Head of caudate nucleus (tissue), 42 donors: Measurements from ENCODE around the gene NRP2.

Experiments
- DNase-seq, 42 donors: peaks; one replicate each; pipeline versions ENCODE4 v3.0.0 to v3.0.0-alpha.2; 2020 to 2021; ENCODE audit warnings: mixed read lengths in 7 of 42
- intact Hi-C: fragments of 100-400 bp; cut with DNase I; formaldehyde crosslinking; loops from one replicate; pipeline ENCODE4 v1.15.0; 2022

The NRP2 gene

DNA sequence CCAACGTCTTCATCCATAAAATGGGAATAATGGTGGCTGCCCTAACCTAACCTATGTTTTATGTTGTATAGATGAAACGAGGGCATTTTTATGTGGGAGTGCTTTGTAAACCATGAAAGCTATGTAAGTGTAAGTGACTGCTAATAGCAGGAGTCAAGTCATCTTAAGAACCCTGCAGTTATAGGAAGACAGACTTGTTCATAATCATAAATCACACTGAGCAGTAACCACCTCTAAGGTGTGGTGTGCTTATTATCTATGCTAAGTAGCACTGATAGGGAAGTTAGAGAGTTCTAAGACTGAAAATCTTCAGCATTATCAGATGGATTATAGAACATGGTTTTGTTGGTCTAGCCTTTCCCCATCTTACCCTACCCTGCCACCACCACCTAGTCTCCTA is 24.2 kb upstream of the NRP2 start:
- no peak for DNase-seq
- intact Hi-C loops: no loop called here

DNA sequence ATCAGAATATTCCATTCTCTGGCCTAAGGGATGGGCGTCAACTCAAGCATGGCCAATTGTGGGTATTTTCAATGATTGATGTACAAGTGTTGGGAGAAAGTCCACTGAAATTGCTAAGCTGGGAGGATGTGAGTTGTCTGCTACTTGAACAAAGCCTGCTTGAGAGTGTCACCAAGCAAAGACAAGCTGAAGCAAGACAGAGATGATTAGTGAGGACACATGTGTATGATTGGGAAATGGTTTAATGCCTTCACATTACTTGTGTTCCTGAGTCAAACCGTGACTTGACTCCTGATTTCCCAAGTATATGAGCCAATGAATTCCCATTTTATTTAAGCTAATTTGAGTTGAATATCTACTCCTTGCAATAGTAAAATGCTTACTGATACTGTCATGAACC is 23.7 kb upstream of the NRP2 start:
- intact Hi-C loops: no loop called here

DNA sequence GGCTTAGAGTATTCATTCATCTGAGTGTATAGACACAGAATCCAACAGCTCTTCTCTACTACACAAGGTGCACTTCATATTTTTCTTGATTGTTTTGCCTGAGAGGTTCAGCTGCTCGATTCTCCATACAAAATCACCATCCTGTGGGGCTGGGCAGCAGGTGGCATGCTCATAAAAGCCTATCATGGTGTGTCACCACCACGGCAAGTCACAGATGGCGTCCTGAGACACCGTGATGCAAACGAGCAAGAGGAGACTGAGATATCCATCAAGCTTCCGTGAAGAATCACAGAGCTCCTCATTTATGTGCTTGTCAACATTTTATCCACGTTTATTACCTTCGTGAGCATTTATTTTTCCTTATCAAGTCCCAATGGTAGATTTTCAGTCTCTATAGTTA is 22.4 kb upstream of the NRP2 start:
- peak in 1 of 42 donors; percentile 17 for DNase-seq
- intact Hi-C loops: no loop called here

More for the DNA sequence above, 23.7 kb upstream of the NRP2 start:
- DNase-seq: no peak

DNA sequence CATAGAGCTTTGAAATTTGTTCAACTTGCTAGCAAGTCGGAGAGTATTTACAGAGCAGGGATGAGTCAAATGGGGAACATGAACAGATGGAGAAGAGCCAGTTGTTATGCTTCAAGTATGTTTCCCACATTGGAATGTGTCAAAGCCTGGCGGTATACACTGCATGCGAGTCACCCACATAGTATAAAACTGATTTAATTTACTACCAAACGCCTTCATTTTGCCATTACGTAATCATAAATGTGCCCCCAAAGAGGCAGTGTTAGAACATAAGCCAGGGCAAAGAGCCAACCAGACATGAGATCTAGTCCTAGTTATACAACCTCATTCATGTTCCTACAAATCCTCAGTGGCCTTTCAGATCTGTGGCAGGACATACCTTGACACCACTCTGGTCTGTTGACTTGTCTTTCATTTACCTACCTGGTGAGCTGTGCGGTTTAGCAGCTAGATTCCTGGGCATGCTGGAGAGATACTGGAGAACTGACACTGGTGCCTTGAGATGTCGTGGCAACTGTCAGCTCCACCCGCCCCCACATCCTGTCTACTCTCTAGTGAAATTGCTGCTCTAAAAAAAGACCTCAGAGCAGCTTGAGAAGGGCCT is 21.7 kb upstream of the NRP2 start:
- intact Hi-C loops: no loop called here
- peak in 5 of 42 donors; percentile 15 to 51 (median 25) for DNase-seq

DNA sequence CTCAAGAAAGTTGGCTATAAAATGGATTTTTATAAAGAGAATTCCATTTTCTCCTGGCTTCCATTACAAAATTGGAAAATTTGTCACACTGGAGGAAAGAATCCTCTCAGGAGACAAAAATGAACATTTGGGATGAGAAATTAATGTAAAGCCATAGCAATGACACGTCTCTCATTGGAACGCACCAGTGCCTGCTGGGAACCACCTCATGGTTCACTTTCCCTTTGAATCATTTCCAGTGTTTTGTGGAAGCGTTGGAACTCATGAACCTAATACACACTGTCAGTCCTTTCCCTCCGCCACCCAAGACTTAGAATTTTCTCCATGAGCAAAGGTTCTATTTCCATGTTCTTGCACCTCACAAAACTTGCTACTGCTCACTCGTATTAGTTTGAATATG is 21.0 kb upstream of the NRP2 start:
- intact Hi-C loops: no loop called here
- DNase-seq: no peak

DNA sequence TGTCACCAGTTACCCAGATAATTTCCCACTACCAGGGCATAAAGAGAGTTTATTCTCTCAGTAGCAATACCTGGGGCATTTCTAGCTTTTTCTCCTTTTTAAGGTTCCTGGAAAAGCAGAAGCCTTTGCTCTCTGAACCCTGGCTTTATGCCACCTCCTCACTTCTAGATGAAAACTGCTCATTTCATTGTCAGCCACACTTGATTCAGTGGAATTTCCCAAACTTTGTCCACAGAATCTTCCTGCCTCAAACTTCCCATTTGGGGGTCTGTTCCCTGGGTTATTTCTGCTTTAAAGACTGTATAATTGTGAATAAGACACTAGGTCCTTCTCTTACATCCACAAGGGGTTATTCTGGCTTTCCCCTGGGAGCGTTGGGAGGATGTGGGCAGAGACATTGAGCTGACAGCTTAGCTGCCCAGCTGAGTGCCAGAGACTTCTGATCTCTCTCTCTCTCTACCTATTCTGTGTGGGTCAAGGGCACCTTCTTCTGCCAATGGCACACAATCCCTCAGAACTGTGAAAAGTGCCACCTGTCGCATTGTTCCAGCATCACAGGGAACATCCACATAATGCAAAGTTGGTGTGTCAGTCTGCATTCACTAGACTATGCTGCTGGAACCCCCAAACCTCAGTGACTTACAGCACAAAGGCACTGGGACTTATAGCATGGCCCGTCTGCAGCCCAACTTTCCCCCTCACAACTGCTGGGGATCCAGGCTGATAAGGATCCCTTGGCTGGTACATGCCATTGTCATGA is 19.9 kb upstream of the NRP2 start:
- DNase-seq: peak in 1 of 42 donors; percentile 16
- intact Hi-C loops: no loop called here

DNA sequence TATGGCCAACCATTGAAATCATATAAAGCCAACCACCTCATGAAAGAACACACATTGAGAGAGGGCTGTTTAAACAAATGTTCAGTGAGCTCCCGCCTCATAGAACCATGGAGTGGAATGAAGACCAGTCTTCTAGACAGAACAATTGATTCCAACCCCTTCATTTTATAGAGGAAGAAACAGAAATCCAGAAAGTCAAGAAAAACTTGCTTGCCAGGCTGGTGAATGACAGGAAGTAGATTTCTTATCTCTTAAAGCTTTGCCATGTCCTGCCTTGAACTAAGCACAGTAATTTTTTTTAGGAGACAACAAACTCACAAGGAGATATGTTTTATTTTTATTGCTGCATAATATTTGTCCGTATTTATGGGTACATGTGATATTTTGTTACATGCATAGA is 16.5 kb upstream of the NRP2 start:
- DNase-seq: no peak
- intact Hi-C loops: no loop called here

DNA sequence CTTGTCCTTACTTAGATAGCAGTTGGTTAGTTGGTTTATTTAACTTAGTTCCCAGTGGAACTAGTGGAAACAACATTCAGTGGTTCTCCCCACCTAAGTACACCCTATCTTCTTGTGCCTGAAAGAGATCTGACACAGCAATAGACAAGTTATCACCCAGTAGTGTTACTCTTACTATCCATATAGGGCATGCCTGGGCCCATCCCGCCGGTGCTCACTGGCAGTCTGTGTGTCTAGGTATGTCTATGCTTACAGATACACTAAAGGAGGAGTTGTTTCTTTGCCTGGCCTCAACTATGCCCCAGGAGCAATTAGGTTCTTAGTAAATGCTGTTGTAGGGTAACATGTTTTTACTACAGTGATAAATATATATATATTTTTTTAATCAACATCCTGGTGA is 12.0 kb upstream of the NRP2 start:
- intact Hi-C loops: loop anchor here (10.0 kb wide), 1 partner anchor 1345 kb away; no protein-coding TSS in a partner anchor

DNA sequence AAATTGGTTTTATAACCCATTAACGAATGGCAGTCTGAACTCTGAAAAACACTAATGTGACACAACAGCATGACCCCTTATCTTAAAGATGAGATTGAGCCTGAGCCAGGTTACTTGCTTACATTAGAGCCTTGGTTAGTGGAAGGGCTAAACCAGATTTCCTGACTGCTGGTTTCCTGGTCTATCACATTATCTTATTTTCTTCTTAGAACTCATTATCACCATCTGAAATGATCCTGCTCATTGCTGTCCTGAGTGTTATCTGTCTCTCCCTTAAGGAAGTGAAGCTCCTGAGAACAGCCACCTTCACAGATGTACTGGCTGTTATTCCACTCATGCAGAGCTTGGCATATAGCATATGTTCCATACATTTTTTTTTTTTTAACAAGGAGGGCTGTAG is 9.0 kb upstream of the NRP2 start:
- no peak for DNase-seq
- intact Hi-C loops: loop anchor here (10.0 kb wide), 1 partner anchor 1349 kb away; no protein-coding TSS in a partner anchor

More for the DNA sequence above, 12.0 kb upstream of the NRP2 start:
- peak in 1 of 42 donors; percentile 18 for DNase-seq

DNA sequence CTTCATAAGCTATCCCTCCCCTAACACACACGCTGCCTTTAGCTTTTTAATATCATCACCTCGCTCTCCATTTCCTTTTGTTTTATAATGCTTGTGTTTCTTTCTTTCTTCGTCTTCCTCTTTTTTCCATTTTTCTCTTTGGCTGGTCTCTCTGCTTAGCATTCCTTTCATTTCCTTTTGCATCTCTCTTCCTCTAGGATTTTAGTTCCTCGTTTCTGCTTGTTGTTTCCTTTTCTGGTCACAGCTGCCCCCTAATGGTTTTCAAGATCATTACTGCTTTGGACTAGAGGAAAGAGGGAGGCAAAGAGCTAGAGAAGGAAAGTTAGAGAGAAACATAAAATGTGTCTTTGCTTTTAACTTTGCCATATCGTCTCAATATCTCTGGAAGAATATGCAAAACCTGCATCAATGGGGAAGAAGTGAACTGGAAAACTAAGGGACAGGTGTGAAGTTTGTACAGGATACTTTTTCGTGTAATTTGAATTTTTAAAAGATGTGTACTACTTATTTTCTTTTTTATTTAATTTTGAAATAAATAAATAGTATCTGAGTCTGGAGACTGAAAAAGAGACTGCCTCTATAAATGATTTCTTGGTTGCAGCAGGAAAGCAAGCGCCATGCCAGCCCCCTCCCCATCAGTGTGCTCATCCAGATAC is 6.3 kb upstream of the NRP2 start:
- intact Hi-C loops: loop anchor here (10.0 kb wide), 1 partner anchor 1351 kb away; no protein-coding TSS in a partner anchor
- peak in 12 of 42 donors; percentile 15 to 76 (median 58) for DNase-seq

DNA sequence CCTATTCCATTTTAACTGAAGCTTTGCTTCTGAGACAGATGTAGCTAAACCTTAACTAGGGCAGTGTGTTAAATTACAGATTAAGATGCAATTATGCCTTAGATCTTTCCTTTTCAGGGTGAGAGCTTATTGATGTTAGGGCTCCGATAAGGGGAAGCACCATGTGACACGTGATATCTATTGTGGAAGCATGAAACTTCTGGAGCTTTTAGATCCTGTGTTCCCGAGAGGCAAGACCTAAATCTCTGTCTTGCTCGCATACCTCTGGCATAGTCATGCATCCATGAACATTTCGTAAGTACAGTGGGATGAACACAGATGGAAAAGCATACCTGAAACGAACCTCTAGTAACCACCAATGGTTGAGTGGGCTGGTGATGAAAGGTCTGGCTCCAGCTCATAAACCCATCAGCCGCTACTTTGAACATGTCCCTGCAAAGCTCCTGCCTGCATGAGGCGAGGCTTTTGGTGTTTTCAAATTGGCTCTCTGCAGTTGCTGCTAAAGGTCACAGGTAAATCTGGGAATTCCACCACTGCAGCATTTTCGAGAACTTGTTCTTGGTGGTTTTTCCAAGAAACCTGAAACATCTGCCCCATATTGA is 3.7 kb upstream of the NRP2 start:
- DNase-seq: peak in 1 of 42 donors; percentile 26
- intact Hi-C loops: loop anchor here (10.0 kb wide), 1 partner anchor 1354 kb away; no protein-coding TSS in a partner anchor

DNA sequence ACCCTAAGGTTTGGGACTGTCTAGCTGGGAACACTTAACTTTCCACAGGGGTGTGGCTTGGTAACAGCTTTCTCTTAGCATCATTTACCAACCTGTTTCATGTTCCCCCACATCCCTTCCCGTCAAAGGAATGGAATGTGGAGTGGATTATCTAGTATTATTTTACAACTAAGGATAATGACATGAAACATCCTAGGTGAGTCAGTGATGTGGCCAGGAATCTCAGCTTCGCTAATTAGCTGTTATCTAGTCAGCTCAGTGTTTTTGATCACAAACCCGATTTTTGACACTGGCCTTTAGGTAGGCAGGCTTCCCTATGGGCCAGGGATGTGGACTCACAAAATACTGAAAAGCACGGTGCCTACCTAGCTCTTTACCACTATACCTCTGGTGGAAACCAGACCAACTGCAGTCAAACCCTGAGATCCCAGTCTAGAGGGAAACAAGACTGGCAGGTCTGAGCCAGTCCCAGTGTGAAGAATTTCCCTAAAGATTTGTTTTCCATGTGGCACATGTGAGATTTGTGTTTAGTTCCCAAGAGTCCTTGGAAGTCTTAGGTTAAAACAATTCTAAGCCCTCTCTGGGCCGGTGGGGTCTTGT is 2.8 kb upstream of the NRP2 start:
- peak in 1 of 42 donors; percentile 38 for DNase-seq
- intact Hi-C loops: loop anchor here (10.0 kb wide), 2 partner anchors 805 to 1355 kb away; no protein-coding TSS in a partner anchor

DNA sequence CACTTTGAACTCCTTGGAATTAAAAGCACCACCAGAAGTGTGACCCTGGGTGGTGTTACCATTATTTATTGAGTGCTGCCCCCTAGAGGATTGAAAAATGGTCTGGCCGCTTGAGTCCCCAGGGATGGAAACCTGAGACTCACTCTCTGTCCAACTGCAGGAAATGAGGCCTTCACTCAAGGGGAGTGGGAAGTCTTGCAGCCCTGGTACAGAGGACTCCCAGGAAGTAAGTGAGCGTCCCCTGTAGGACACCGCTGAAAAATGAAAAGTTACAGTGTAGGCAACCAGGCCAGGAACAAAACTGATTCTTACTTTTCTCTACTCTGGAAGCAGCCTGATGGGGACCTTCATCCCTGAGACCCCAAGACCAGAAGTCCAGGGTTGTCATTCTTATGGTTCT is 2.2 kb upstream of the NRP2 start:
- DNase-seq: peak in 31 of 42 donors; percentile 28 to 87 (median 63)
- intact Hi-C loops: loop anchor here (10.0 kb wide), 1 partner anchor 805 kb away; no protein-coding TSS in a partner anchor

DNA sequence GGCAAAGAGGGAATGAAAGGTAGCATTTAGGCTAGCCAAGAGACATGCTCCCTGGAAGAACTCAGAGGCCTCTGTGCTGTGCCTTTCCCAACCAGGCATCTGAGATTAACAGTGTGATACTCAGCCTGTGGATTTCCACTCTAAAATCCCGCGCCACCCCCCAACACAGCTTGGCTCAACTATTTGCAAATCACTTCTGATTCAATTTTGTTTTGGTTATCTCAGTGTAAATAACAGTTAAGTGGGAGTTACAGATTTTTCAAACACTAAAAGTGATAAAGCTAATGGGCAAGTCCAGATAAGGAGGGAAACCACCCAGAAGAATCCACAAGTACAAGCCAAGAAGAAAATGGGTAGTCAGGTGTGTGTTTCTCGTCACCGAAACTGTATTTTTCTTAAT is 1.4 kb upstream of the NRP2 start:
- intact Hi-C loops: loop anchor here (10.0 kb wide), 1 partner anchor 806 kb away; no protein-coding TSS in a partner anchor

DNA sequence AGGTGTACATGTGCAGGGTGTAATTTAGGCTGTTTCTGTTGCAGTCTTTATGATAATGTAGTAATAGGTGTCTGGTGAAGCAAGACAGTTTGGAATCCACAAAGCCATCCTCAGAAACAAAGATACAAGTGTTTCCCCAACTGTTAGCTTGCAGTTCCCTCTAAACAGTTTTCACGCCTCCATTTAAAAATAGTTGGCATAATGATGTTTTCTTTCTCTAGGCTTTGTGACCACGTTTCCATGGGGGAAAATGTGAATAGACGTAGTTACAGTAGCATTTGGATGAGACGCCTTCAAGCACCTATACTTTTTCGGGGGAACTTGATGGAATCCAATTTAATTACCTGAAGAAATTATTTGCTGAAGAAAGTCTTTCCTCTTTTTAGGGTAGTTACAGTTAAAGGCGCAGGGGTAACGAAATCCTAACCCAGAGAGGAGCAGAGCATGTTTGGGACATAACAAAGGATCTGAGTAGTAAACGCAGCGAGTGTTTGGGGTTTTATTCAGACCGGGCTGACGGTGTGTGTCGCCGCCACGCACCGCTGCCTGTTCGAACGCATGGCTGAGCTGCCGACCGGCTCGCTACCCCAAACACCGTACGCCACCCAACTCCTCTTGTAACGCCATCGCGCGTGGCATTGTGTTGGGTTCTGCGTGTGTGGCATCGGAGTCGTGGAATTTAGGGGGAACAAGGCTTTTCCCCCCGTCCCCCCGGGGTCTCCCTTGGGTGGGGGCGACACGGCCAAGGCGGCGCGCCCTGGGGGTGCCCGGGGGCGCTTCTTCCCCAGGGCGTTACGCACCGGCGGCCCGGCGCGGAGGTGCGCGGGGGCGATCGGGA is 681 bp upstream of the NRP2 start:
- DNase-seq: peak in 10 of 42 donors; percentile 18 to 66 (median 37)
- intact Hi-C loops: loop anchor here (10.0 kb wide), 1 partner anchor 807 kb away; no protein-coding TSS in a partner anchor

More for the DNA sequence above, 1.4 kb upstream of the NRP2 start:
- DNase-seq: no peak

DNA sequence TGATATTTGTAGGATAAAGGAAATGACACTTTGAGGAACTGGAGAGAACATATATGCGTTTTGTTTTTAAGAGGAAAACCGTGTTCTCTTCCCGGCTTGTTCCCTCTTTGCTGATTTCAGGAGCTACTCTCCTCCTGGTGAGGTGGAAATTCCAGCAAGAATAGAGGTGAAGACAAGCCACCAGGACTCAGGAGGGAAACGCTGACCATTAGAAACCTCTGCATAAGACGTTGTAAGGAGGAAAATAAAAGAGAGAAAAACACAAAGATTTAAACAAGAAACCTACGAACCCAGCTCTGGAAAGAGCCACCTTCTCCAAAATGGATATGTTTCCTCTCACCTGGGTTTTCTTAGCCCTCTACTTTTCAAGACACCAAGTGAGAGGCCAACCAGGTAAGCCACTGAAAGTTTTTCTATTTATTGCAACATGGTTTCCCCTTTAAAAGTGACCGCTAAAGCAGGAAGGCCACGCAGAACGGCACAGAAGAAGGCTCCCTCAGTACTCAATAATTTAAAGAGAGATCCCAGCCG is 735 bp downstream of the NRP2 start:
- intact Hi-C loops: loop anchor here (10.0 kb wide), 1 partner anchor 808 kb away; no protein-coding TSS in a partner anchor
- DNase-seq: peak in 1 of 42 donors; percentile 46
